ENCODE data around the gene LRP1B. TPM values are rescaled to one million over a fixed set of nuclear protein-coding genes. Genes with fewer than 3 reads are reported as not detected.
"Not testable (repeated sequence)": the region's sequence is repeated elsewhere in the genome, so short reads cannot be mapped to it uniquely, and the experiment has no call there.

LRP1B gene
- total RNA-seq, 2 donors from 2014 or later: 0.52 to 3.0 TPM

DNA sequence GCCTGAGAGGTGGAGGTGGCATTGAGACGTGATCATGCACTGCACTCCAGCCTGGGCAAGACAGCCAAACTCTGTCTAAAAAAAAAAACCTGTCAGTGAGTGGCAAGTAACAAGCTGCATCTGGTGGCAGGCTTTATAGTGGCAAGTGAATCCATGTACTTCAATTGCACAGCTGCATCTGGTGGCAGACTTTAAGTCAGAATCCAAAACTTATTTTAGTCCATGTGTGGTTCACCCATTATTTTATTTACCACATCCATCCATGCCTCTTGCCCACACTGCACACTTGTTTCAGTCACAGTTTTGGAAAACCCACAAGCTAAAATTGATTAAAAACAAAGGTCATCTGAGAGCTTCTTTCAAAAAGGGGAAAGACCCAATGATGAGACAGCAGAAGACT lies 1714.2 kb downstream of the LRP1B start:
- H3K9me3 ChIP-seq: no peaks in the 10 kb centered on the region
- no peak overlapping the region for H3K4me3 ChIP-seq
- ATAC-seq (no peak), DNase-seq (no peak)
- intact Hi-C loops (cut with DNase I): no loop called here
- 60 to 85% methylated on average over 1 of the region's 1 CpG for WGBS, 2 donors
- no peak for TF ChIP-seq POLR2A (IDR thresholded peaks at IDR 0.05)
- TF ChIP-seq CTCF (IDR thresholded peaks at IDR 0.05): no peak
- no peaks in the 10 kb centered on the region for H3K36me3 ChIP-seq (replicated peaks in 1 of 2; ENCODE audit: insufficient read depth in 1 of 2, low read depth in 2 of 2)
- no peaks in the 10 kb centered on the region for H3K4me1 ChIP-seq
- no peaks in the 10 kb centered on the region for H3K27me3 ChIP-seq
- no peak overlapping the region for H3K27ac ChIP-seq

- intact Hi-C loops (cut with DNase I); H3K36me3 ChIP-seq (replicated peaks in 1 of 2; ENCODE audit: insufficient read depth in 1 of 2, low read depth in 2 of 2); ATAC-seq; H3K27ac ChIP-seq; H3K27me3 ChIP-seq; H3K9me3 ChIP-seq; H3K4me1 ChIP-seq; DNase-seq; H3K4me3 ChIP-seq: not testable (repeated sequence)
- 32 to 47% methylated on average over 4 of the region's 4 CpGs for WGBS, 2 donors
Observed at GRCh38 chr2:140415035-140415434, 1715.8 kb downstream of the LRP1B start.

- ATAC-seq (no peak), DNase-seq (no peak)
- H3K4me3 ChIP-seq: no peak overlapping the region
- no peaks in the 10 kb centered on the region for H3K9me3 ChIP-seq
- TF ChIP-seq CTCF (IDR thresholded peaks at IDR 0.05): no peak
- TF ChIP-seq POLR2A (IDR thresholded peaks at IDR 0.05): no peak
- no peaks in the 10 kb centered on the region for H3K4me1 ChIP-seq
- no peaks in the 10 kb centered on the region for H3K36me3 ChIP-seq (replicated peaks in 1 of 2; ENCODE audit: insufficient read depth in 1 of 2, low read depth in 2 of 2)
- H3K27me3 ChIP-seq: no peaks in the 10 kb centered on the region
- WGBS, 2 donors: 58 to 72% methylated on average over 2 of the region's 2 CpGs
- intact Hi-C loops (cut with DNase I): no loop called here
- H3K27ac ChIP-seq: no peak overlapping the region
Observed at GRCh38 chr2:140410695-140411094, 1720.1 kb downstream of the LRP1B start.

- H3K36me3 ChIP-seq (replicated peaks in 1 of 2; ENCODE audit: insufficient read depth in 1 of 2, low read depth in 2 of 2): no peaks in the 10 kb centered on the region
- DNase-seq (no peak), ATAC-seq (no peak)
- H3K27me3 ChIP-seq: no peaks in the 10 kb centered on the region
- H3K4me1 ChIP-seq: no peaks in the 10 kb centered on the region
- H3K27ac ChIP-seq: no peak overlapping the region
- 72 to 75% methylated on average over 2 of the region's 2 CpGs for WGBS, 2 donors
- no peak for TF ChIP-seq CTCF (IDR thresholded peaks at IDR 0.05)
- H3K4me3 ChIP-seq: no peak overlapping the region
- peaks cover 0 to 4% (median 0%) of the 10 kb centered on the region in 3 donors for H3K9me3 ChIP-seq
- intact Hi-C loops (cut with DNase I): no loop called here
Observed at GRCh38 chr2:140401056-140401455, 1729.8 kb downstream of the LRP1B start.

- intact Hi-C loops (cut with DNase I): no loop called here
- no peak for DNase-seq
- Histone ChIP-seq H3K9me3 (no peaks in the 10 kb centered on the region), H3K4me1 (no peaks in the 10 kb centered on the region), H3K36me3 (replicated peaks in 1 of 2; ENCODE audit: insufficient read depth in 1 of 2, low read depth in 2 of 2) (no peaks in the 10 kb centered on the region), H3K27ac (no peak overlapping the region), H3K4me3 (no peak overlapping the region), H3K27me3 (no peaks in the 10 kb centered on the region)
- ATAC-seq: no peak
- 60 to 64% methylated on average over 2 of the region's 2 CpGs for WGBS, 2 donors
- TF ChIP-seq CTCF (IDR thresholded peaks at IDR 0.05) (no peak), POLR2A (IDR thresholded peaks at IDR 0.05) (no peak)
Observed at GRCh38 chr2:140392824-140393223, 1738.0 kb downstream of the LRP1B start.
